ENCODE measurements around the gene PTPRR.

- TF ChIP-seq FOXA1 (IDR thresholded peaks at IDR 0.05) (no peak), SUZ12 (IDR thresholded peaks at IDR 0.05) (no peak), FOXM1 (IDR thresholded peaks at IDR 0.05; ENCODE audit: borderline replicate concordance) (no peak), ZNF384 (IDR thresholded peaks at IDR 0.05) (no peak), SP1 (IDR thresholded peaks at IDR 0.05) (no peak), ELF4 (IDR thresholded peaks at IDR 0.05) (no peak), TARDBP (IDR thresholded peaks at IDR 0.05) (no peak), PKNOX1 (IDR thresholded peaks at IDR 0.05) (no peak), CTBP1 (IDR thresholded peaks at IDR 0.05; ENCODE audit: borderline replicate concordance) (no peak), NFRKB (IDR thresholded peaks at IDR 0.05) (no peak), ARNT (IDR thresholded peaks at IDR 0.05) (no peak), L3MBTL2 (conservative IDR thresholded peaks at IDR 0.05) (no peak), BHLHE40 (IDR thresholded peaks at IDR 0.05; ENCODE audit: borderline replicate concordance) (no peak)
Observed at GRCh38 chr12:70964867-70965510, 44.5 kb upstream of the PTPRR start.

All from HEK293T (cell line).